Fibroblast of skin of scalp (primary cell): ENCODE measurements around the gene CACNA2D3.

Source experiments
- DNase-seq: peaks from one replicate; pipeline ENCODE4 v3.0.0-alpha.2; 2013

CACNA2D3 gene

DNA sequence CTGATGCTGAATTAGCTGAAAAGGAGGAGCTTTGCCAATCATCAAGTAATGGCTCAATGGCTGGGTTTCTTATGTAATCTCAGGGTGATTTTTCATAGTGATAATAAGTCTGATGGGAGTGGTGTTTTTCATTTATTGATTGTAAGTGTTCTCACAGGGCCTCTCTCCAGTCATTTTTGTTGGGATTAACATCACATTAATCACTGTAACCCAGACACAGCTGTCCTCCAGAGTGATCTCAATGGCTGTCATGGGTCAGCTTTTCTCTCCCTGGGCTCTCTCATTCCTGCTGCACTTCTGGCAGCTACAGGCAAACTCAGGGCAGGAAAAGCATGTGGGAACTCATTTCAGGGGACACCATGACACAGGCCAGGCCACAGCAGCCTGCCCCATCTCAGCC, 642.6 kb downstream of the CACNA2D3 start:
- DNase-seq = no peak

DNA sequence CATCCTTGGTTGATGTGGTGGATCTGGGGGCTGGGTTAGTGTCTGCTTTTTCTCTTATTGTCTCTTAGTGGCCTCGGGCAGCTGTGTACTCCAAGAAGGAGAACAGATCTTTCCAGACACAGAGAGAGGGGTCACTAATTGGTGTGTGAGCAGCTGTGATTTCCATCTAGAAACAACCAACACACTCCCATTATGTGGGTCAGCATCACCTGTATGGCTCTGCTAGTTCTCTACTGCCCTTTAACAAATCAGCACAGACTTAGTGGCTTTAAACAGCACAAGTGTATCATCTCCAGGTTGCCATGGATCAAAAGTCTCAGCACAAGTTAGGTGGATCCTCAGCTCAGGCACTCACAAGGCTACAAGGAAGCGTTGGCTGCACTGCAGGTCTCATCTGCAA, 648.7 kb downstream of the CACNA2D3 start:
- DNase-seq = no peak

DNA sequence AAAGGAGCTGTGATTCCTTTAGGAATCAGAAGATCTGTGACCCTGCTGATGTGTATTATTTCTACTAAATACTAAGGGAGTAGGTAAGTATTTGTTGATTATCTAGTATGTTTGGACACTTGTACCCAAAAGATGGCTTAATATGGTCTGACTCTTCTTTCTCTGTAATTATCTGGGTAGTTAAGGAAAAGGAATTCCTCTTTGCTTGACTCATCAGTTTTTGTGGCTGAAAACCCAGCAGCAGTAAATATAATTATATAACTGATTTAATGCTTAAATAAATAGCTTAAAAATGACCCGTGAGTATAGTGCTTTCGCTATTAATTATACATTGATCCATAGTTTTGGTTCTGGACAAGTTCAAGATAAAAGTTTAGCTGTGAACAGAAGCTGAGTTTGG, 649.7 kb downstream of the CACNA2D3 start:
- peak; percentile 7 for DNase-seq

DNA sequence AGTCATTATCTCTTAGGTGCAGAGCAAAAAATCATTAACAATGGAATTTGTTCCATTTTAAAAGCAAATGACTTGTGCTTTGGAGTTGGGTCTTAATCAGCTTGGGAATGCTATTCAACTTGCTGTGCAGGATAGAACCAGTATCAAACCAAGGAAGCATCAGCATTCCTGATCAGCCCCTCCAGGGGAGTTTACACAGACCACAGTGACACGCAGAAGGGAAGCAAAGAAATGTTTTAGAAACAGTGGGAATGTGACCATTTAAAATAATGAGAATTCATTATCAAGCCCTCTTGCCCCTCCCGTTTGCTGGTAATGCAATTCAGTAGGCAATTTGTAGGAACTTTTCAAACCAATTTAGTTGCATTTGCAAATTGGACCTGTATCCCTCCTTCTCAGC, 650.4 kb downstream of the CACNA2D3 start:
- peak; percentile 9 for DNase-seq

DNA sequence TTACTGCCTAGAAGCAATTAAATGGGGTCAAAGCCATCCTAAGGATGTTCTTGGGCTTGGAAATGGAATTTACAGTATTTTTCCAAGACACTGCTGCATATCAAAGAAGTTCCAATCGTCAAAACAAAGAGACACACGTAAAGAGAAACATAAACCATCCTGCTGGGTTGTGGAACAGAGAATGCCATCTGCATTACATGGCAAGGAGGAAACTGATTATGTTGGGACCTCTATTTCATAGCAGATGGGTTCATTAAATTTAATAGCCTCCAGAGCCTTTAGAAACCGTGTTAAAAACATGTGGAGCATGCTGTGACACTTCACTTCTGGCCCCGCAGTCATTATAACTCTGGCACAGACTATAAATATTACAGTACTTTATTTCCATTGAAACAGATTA, 650.9 kb downstream of the CACNA2D3 start:
- peak; percentile 3 for DNase-seq

DNA sequence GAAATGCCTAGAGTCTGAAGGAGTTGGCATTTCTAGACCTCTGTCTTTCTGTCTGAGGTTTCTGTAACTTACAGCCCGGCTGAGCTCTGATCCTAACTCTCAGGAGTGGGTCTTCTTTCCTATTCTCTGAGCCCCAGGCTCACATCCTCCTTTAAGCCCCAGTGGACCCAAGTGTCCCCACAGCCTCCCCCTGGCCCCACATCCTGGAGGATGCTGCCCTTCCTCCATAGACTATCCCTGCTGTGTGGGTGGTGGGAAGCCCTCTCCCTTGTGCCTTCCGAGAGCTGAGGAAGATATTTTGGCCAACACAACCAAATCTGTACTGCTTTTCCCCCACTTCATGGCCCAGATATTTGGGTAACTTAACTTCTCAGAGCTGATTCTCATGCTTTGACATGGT, 654.2 kb downstream of the CACNA2D3 start:
- DNase-seq = no peak

DNA sequence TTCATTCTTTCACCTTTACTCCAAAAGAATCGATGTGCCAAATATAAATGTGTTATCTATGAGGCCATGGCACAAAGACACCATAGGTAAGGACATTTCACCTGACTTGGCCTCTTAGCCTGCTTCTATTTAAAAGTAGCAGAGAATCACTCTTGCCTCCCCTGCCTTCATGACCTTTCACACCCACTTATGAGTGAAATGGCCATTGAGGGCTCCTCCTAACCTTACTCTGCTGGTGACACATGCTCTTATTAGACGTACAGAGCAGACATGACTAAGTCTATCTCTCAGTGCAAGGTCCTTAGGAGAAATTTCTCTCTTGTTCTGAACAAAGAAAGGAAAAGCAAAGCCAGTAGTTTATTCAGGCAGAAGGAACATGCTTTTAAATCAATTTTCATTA, 654.8 kb downstream of the CACNA2D3 start:
- no peak for DNase-seq

DNA sequence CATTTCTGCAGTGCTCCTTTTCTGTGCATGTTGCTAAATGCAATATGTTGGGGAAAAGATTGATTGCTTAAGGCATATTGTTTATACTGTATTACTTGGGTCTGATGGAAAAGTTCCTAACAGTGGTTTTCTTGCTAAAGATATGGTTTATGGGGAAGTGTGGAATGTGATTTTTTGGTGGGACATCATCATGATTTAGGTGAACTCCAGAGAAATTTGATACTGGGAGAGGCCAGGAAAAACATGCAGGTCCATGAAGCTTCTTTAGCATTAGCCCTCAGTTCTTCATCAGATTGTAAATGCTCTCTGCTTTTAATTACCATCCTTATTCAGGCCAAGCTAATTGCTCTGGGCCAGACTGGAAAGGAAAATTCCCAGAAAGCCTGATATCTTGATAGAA, 658.0 kb downstream of the CACNA2D3 start:
- DNase-seq = no peak

DNA sequence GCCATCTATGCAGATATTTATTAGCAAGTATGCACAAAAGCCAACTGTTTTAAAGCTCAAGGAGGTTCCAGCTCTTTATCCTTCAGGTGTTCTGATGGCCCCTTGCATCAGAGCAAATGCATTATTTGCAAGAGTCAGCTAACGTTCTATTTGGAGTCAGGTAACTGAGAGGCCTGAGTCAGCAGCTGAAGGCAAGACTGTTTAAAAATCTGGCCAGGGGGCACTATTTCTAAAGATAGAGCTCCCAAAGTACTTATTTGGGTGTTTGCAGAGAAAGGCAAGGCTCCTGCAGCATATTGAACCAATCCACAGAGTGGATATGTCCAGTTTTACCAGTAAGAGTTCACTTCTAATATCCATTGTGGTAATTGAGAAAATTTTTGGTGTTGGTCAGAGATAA, 659.4 kb downstream of the CACNA2D3 start:
- no peak for DNase-seq

DNA sequence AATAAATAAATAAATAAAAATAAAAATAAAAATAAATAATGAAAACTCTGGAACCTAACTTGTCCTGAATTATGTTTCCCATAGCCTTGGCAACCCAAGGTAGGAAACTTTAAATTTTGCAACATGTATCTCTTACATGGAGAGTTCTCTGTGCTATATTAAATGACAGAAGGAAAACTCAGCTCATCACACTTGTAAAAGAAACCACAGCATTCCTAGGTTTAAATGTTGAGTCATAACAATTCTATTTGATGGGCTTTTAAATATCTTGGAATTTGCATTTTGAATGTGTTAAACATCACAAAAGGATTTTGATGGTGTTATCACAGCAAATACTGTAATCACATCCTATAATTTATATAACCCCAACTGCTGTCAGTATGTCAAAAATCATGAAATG, 661.3 kb downstream of the CACNA2D3 start:
- peak; percentile 71 for DNase-seq

DNA sequence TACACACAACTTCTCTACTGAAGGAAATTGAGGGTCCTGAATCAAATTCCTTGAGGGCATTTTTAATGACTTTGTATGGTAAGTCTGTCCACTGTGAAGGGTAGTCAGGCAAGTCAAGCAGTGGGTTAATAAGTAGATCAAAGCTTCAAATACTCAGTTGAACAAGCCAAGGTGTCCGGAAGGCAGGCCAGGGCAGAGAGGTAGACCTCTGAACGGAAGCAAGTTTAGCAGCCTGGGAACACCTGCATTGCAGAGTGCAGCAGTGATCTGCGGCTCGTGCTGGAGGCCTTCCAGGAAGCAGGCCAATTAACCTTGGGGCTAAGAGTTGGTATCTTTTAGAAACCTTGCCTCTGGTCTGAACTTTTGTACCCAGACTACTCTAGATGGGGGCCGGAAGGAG, 661.7 kb downstream of the CACNA2D3 start:
- DNase-seq = no peak

DNA sequence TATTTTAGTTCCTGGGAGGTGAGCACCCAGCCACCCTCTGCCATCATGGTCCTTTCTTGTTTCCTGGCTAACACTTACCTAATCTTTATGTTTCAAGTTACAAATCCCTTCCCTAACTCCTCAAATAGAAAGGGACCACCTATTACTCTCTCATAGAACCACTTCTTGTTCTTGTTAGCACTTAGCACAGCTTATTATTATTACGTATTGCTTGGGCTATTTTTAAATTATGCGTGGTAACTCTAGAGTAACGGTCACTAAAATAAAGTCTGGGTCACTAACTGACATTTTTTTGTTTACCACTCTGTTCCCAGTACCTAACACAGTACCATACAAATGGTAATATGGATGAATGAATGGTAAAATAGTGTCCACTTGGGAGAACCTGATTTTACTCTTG, 663.6 kb downstream of the CACNA2D3 start:
- no peak for DNase-seq

DNA sequence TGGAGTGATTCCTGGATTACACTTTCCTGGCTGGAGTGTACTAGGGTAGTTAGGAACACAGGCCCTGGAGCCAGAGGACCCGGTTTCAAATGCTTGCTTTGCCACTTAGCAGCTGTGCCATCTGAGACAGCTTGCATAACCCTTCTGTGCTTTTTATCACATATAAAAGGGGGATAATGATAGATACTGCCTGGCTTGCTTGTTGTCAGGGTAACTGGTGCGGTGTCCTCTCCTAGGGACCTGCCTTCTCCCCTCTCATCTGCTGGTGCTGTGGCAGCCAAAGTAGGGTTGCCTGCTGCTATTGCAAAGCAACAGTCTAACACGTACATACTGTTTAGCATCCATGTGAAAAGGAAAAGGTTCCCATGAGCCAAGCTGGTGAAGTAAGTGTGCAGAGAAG, 667.7 kb downstream of the CACNA2D3 start:
- no peak for DNase-seq

DNA sequence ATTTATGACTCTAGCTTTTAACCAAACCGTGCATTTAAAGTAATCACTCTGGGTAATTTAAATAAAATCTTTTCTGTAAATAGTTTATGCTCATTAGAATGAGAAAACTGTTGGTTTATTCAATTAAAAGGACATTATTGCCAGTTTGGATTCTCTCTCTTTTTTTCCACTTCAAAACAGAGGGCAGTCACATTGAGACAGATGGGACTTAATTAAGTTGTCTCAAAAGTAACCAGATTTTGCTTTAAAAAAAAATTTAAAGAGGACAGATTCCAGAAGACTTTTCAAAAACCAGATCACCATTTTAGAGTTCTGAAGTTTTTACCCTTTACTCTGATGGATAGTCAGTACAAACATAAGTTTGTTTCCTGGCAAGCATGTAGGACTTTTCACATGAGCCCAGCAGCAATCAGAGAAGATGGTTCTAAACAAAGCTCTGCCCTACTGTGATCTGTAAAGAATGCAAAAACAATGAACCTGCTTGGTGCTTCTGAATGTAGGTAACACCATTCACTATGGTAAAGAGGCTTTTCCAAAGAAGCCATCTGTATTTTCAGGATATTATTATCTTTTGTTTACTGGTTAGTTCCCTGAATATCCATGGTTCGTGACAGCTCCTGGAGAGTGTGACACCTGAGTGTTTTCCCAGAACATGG, 669.3 kb downstream of the CACNA2D3 start:
- DNase-seq = no peak

DNA sequence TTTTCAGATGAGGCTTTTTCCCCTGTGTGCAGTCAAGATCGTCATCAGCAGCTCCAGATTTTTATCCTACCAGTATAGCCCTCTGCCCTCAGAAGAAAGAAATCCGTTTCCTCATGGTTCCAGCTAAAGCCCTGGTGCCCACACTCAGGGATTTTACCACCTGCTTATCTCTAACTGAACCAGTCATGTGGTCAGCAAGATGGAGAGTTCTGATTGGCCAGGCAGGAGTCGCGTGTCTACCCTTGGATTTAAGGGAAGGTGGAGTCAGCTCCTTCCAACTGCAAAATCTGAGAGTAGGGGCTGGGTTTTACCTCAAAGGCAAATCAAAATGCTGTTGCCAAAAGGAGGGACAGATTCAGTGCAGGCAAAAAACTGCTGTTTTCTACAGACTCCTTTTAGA, 670.2 kb downstream of the CACNA2D3 start:
- DNase-seq = no peak

DNA sequence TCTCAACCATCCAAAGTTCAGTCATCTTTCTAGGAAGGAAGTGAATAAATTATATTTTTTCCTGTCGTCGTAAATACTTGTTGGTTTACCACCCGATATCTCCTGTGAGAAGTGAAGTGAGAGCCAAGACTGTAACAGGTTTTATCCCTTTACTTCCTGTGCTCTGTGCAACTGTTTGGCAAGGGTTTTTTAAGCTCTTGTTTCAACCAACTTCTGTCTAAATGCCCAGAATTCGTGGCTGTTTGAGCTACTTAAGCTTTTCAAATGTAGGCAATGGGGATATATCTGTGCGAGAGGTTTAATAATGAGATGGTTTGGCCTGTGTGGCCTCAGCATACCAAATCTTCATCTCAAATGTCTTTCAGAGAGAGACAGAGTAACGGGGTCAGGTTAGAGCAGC, 670.8 kb downstream of the CACNA2D3 start:
- no peak for DNase-seq

DNA sequence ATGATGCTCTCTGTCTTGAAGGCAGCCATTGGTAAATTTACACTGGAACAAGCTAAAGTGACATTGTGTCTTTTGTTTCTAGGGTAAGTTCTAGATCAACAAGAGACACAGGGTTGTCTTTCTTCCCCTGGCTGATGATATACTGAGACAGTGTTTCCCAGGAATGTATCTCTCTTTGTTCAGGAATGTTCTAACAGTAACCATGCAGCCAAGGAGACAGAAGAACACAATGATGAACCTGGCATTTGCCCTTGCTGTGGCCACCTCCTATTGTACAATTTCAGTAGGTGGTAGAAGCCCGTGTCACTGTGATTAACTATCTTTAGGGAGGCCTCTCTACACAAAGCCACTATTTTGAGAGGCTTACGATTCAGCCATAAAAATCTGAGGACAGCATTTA, 674.8 kb downstream of the CACNA2D3 start:
- no peak for DNase-seq

DNA sequence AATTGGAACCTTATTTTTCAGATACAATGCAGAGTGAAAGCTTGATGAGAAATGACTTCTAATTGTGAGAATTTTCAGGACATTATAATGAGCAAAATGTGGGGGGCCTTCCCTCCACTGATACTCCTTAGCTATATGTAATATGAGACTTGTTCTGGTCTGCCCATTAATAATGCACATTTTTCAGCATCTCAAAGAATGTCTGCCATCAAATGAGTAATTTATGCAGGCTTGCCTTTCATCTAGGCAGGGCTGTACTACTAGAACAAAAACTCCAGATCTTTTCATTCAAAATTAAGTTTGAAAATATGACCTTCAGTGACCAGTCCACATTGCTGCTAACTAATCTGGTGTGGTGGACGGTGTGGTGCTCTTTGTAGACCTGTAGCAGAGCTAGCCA, 678.1 kb downstream of the CACNA2D3 start:
- no peak for DNase-seq

DNA sequence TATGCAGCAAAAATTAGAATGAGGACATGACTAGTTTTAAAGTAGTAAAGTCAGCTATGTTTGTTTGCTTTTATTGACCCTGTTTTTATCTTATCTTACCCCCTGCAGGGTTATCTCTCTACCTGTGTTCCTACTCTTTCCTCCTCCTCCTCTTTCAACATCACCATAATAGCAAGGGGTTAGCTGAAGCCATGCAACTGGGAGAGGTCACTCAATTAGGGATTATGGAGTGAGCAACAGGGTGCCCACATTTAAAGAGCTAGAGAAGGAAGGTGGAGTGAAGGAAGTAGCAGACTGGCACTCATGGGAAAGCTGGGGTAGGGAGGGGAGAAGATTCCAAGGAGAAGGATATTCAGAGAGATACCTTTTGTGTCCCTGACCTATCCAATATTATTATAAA, 679.6 kb downstream of the CACNA2D3 start:
- DNase-seq = no peak

DNA sequence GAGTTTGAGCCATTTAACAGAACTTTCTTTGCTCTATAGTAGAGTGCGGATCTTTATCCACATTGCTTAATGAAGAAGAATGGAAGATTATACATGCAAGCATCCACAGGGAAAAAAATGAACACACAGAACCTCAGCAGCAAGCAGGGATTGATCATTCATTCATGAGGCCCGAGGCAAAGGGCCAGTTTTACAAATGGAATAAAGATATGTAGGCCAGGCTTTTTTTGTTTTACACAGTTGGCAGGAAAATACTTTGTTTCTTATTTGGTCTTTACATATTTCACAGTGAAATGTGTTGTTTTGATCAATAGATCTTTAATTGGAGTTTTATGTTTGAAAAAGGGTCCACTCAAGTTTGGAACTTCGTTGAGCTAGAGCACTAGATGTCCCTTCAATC, 688.0 kb downstream of the CACNA2D3 start:
- no peak for DNase-seq

DNA sequence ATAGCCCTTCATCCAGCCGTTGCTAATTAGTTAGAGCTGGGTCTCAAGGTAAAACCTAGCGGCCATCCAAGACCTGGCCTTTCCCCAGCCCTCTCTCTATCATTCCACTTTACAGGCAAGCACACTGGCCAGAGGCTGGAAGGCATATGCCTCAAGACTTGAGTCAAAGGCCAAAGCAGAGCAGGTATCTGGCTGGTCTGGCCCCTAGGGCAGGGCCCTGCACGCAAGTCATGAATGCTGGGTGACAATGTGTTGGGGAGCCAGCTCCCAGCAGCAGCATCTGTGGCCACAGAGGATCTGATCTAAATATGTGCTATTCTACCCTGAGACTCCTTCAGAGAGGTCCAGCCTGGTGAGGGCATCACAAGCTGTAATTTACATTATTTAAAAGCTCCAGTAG, 691.9 kb downstream of the CACNA2D3 start:
- DNase-seq = no peak

DNA sequence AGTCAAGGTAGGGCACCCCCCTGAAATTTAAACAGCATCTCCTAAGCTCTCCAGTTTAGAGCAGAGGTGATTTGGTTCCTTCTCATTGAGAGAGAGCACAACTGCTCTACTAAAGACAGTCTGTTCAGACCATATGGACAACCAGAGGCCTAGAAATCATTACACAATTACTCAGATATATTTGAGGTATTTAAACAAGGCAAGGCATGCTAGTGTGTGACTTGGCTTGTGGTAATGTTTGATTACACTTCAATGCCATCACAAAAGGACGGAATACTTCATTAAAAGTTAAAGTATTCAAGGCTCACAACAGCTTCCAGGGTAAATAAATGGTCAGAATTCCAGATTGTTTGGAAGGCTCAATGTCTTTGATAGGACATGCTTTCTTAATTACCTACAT, 695.3 kb downstream of the CACNA2D3 start:
- peak; percentile 88 for DNase-seq

DNA sequence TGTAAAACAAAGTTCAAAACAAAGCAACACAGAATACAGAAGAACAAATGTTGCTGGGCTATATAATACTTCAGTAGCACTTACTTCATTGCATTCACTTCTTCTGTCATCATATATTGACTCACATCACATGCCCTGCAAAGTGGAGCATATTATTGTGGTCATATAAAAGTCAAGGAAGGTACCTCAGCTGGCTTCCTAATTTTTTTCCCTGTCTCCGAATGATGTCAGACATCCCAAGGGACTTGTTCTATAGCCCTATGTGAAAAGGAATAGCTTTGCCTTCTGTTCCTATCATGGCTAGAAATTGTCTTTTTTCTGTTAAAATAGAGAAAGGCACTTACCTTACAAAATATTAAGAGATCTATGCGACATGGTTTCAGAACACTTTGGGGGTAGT, 696.1 kb downstream of the CACNA2D3 start:
- DNase-seq = peak; percentile 62

DNA sequence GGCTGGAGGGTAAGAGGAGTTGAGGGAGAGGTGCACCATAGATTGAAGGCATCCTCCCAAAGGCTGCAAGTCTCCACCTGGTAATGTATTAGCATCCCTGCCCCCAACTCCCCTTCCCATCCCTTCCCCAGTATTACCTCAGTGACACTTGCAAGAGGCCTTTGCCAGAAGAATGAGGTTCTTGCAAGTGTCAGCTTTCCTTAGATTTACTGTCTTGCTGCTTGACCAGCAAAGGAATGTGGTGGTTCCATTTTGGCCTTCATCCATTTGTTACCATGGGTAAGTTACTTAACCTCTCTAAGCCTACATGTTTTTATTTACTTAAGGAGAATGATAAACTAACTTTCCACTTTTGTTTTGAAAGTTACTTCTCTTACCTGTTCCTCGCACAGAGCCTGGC, 696.6 kb downstream of the CACNA2D3 start:
- peak; percentile 49 for DNase-seq

DNA sequence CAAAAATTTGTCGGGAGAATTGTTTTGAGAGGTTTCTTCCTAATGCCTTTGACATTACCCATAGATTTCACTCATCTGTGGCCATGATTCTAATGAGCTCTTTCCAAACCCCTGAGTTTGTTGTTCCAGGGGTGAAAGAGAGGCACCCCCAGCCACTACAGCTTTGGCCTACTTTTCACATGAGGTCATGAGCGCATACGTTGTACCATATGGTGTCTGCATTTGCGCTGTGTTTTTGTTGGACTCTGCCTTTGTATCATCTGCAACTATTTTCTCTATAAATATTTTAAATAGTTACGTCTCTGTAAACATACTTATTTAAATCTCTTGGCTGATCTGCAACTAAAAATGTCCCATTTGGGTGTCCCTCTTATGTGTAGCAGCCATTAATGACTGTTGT, 697.6 kb downstream of the CACNA2D3 start:
- DNase-seq = peak; percentile 89
